H1 (cell line): ENCODE results near the gene MED12L. TPM values are rescaled to one million over a fixed set of nuclear protein-coding genes. Genes with fewer than 3 reads are reported as not detected.

Source experiments
- CTCF ChIA-PET: fragments of 300-600 bp; sonication (Branson Sonifier 250); formaldehyde crosslinking; loops from one replicate; lab custom pipeline; 2021; ENCODE audit not compliant: partially characterized antibody; lab: Charles Lee
- POLR2A ChIA-PET: fragments of 300-600 bp; sonication (Branson Sonifier 250); formaldehyde crosslinking; loops from one replicate; lab custom pipeline; 2021; ENCODE audit warnings: inconsistent platforms; ENCODE audit not compliant: partially characterized antibody; lab: Charles Lee
- DNase-seq, 2 experiments: peaks; one replicate each; pipeline versions ENCODE4 v3.0.0 to v3.0.0-alpha.2; 2010 to 2022; ENCODE audit warnings: low spot score in 2 of 2, low read depth in 1 of 2, mixed read lengths in 1 of 2
- FAIRE-seq: peaks from 2 replicates; lab custom pipeline; 2011; peaks lifted over from hg19 to GRCh38; lab: Jason Lieb, UNC
- H2AFZ ChIP-seq: 2 replicates; pipeline ENCODE4 v1.8.1; 2012; ENCODE audit warnings: low read length, inconsistent platforms
- H2AK5ac ChIP-seq: 2 replicates; pipeline ENCODE4 v1.6.1; 2013; ENCODE audit warnings: low read depth, low read length
- H2BK120ac ChIP-seq: replicated peaks from 2 replicates; pipeline ENCODE3; 2013; ENCODE audit warnings: low read depth, low read length, inconsistent platforms
- H2BK12ac ChIP-seq: 2 replicates; pipeline ENCODE4 v1.6.1; 2013; ENCODE audit warnings: low read depth, low read length
- H2BK15ac ChIP-seq: 2 replicates; pipeline ENCODE4 v1.6.1; 2013; ENCODE audit warnings: low read length
- H2BK20ac ChIP-seq: 2 replicates; pipeline ENCODE4 v1.6.1; 2013; ENCODE audit warnings: low read length
- H2BK5ac ChIP-seq: 2 replicates; pipeline ENCODE4 v1.6.1; 2013; ENCODE audit warnings: low read depth, low read length
- H3K14ac ChIP-seq: 2 replicates; pipeline ENCODE4 v1.6.1; 2013; ENCODE audit warnings: inconsistent platforms; ENCODE audit not compliant: insufficient read length
- H3K18ac ChIP-seq: 2 replicates; pipeline ENCODE4 v1.6.1; 2013; ENCODE audit warnings: low read length; ENCODE audit errors: extremely low read depth
- H3K23ac ChIP-seq: 2 replicates; pipeline ENCODE4 v1.6.1; 2013; ENCODE audit warnings: inconsistent platforms; ENCODE audit not compliant: insufficient read length
- H3K23me2 ChIP-seq: 2 replicates; pipeline ENCODE4 v1.6.1; 2013; ENCODE audit warnings: low read depth, low read length
- H3K27ac ChIP-seq: 2 replicates; pipeline ENCODE4 v1.6.1; 2011; ENCODE audit warnings: low read depth, low read length, inconsistent platforms
- H3K27me3 ChIP-seq, 4 experiments: replicated peaks in 1 of 4; 1 replicate in 1 of 4; 2 replicates in 3 of 4; pipeline versions ENCODE4 v1.6.1 to v1.8.1; 2011 to 2013; ENCODE audit warnings: low read length in 3 of 4, mild to moderate bottlenecking in 3 of 4, inconsistent platforms in 2 of 4, mixed read lengths in 2 of 4, moderate library complexity in 1 of 4; ENCODE audit not compliant: control insufficient read depth in 3 of 4, insufficient read depth in 3 of 4; ENCODE audit errors: extremely low read depth in 1 of 4
- H3K36me3 ChIP-seq, 4 experiments: 2 replicates each; pipeline versions ENCODE4 v1.6.1 to v1.8.1; 2011 to 2013; ENCODE audit warnings: mild to moderate bottlenecking in 4 of 4, low read length in 3 of 4, moderate library complexity in 2 of 4, control low read depth in 1 of 4, inconsistent platforms in 1 of 4; ENCODE audit not compliant: insufficient read depth in 4 of 4, control insufficient read depth in 2 of 4
- H3K4ac ChIP-seq: replicated peaks from 2 replicates; pipeline ENCODE3; 2013; ENCODE audit warnings: low read length, low read depth, mixed read lengths, inconsistent platforms; ENCODE audit not compliant: insufficient read length
- H3K4me1 ChIP-seq, 4 experiments: replicated peaks in 1 of 4; 1 replicate in 1 of 4; 2 replicates in 3 of 4; pipeline versions ENCODE4 v1.6.1 to v1.8.1; 2011 to 2013; ENCODE audit warnings: low read length in 3 of 4, inconsistent platforms in 2 of 4, mixed read lengths in 1 of 4; ENCODE audit not compliant: insufficient read depth in 4 of 4, control insufficient read depth in 3 of 4
- H3K4me2 ChIP-seq, 2 experiments: 2 replicates each; pipeline versions ENCODE4 v1.6.1 to v1.8.1; 2011 to 2013; ENCODE audit warnings: low read depth in 2 of 2, low read length in 2 of 2, control low read depth in 1 of 2, inconsistent platforms in 1 of 2, mild to moderate bottlenecking in 1 of 2; ENCODE audit not compliant: insufficient read depth in 1 of 2
- H3K4me3 ChIP-seq, 4 experiments: fragments of 200-600, 300-600 bp in 1 of 4; sonication (generic), shearing (Covaris generic), sonication (Bioruptor Twin) in 1 of 4; 2 replicates each; pipeline versions ENCODE4 v1.5.1 to v1.8.1; 2011 to 2016; ENCODE audit warnings: low read length in 4 of 4, low read depth in 3 of 4, control low read depth in 2 of 4, inconsistent platforms in 2 of 4, mild to moderate bottlenecking in 2 of 4, mixed read lengths in 1 of 4, moderate library complexity in 1 of 4; ENCODE audit not compliant: insufficient read depth in 2 of 4; ENCODE audit errors: extremely low read depth in 1 of 4
- H3K56ac ChIP-seq: replicated peaks from 2 replicates; pipeline ENCODE3; 2013; ENCODE audit warnings: low read depth, mild to moderate bottlenecking, mixed read lengths, low read length, inconsistent platforms; ENCODE audit not compliant: insufficient read length
- H3K79me1 ChIP-seq: 2 replicates; pipeline ENCODE4 v1.6.1; 2013; ENCODE audit warnings: low read depth, low read length, control low read depth
- H3K79me2 ChIP-seq, 2 experiments: 2 replicates each; pipeline versions ENCODE4 v1.6.1 to v1.8.1; 2012 to 2013; ENCODE audit warnings: low read length in 2 of 2, mild to moderate bottlenecking in 2 of 2, inconsistent platforms in 1 of 2; ENCODE audit not compliant: insufficient read depth in 2 of 2, control insufficient read depth in 1 of 2
- H3K9ac ChIP-seq, 4 experiments: replicated peaks in 1 of 4; 1 replicate in 1 of 4; 2 replicates in 3 of 4; pipeline versions ENCODE4 v1.6.1 to v1.8.1; 2011 to 2013; ENCODE audit warnings: low read depth in 3 of 4, low read length in 3 of 4, control low read depth in 2 of 4, mild to moderate bottlenecking in 2 of 4, moderate library complexity in 2 of 4, inconsistent platforms in 1 of 4; ENCODE audit errors: extremely low read depth in 1 of 4
- H3K9me3 ChIP-seq, 2 experiments: 2 replicates each; pipeline versions ENCODE4 v1.6.1 to v1.8.1; 2012 to 2013; ENCODE audit warnings: mild to moderate bottlenecking in 2 of 2, moderate library complexity in 2 of 2, control low read depth in 1 of 2, inconsistent platforms in 1 of 2, low read depth in 1 of 2, low read length in 1 of 2, mixed read lengths in 1 of 2; ENCODE audit not compliant: insufficient read depth in 2 of 2
- H4K20me1 ChIP-seq, 2 experiments: replicated peaks in 1 of 2; 2 replicates each; pipeline versions ENCODE3 to v1.8.1; 2011 to 2013; ENCODE audit warnings: inconsistent platforms in 2 of 2, low read length in 2 of 2, mild to moderate bottlenecking in 1 of 2; ENCODE audit not compliant: insufficient read depth in 2 of 2, control insufficient read depth in 1 of 2
- H4K5ac ChIP-seq: 2 replicates; pipeline ENCODE4 v1.6.1; 2013; ENCODE audit warnings: low read length, low read depth, mixed read lengths, inconsistent platforms; ENCODE audit not compliant: insufficient read length
- H4K8ac ChIP-seq: 2 replicates; pipeline ENCODE4 v1.8.0; 2013; ENCODE audit warnings: mild to moderate bottlenecking, moderate library complexity, low read length, inconsistent platforms; ENCODE audit not compliant: insufficient read depth; ENCODE audit errors: extremely low read depth
- H4K91ac ChIP-seq: replicated peaks from 2 replicates; pipeline ENCODE3; 2013; ENCODE audit warnings: low read length, mixed read lengths, inconsistent platforms; ENCODE audit not compliant: insufficient read length
- BCL11A ChIP-seq, 2 experiments: IDR thresholded peaks; one replicate each; pipeline ENCODE4 v1.6.1; 2011; ENCODE audit warnings: low read depth in 2 of 2, low read length in 2 of 2, mild to moderate bottlenecking in 2 of 2
- CHD1 ChIP-seq: IDR thresholded peaks from 2 replicates; pipeline ENCODE4 v1.6.1; 2012; ENCODE audit warnings: low read depth, low read length, improper control_type of control experiment
- CTBP2 ChIP-seq: IDR thresholded peaks from 2 replicates; pipeline ENCODE4 v1.7.0; 2011; ENCODE audit warnings: borderline replicate concordance, mild to moderate bottlenecking, moderate library complexity, mixed read lengths, low read length; ENCODE audit not compliant: insufficient read depth, insufficient read length
- FOSL1 ChIP-seq: IDR thresholded peaks from 2 replicates; pipeline ENCODE4 v1.6.1; 2011; ENCODE audit warnings: mild to moderate bottlenecking, low read depth, low read length, moderate library complexity; ENCODE audit not compliant: insufficient read depth
- GABPA ChIP-seq: IDR thresholded peaks from 2 replicates; pipeline ENCODE4 v1.6.1; 2011; ENCODE audit warnings: mild to moderate bottlenecking, low read length, moderate library complexity, borderline replicate concordance; ENCODE audit not compliant: insufficient read depth
- HDAC6 ChIP-seq: IDR thresholded peaks from one replicate; pipeline ENCODE4 v1.7.1; 2012; ENCODE audit warnings: low read depth, mild to moderate bottlenecking, inconsistent platforms, low read length, moderate library complexity
- NANOG ChIP-seq: IDR thresholded peaks from 2 replicates; pipeline ENCODE4 v1.6.1; 2011; ENCODE audit warnings: low read length, low read depth, mild to moderate bottlenecking, inconsistent platforms; ENCODE audit not compliant: insufficient read depth, poor library complexity, severe bottlenecking
- RFX5 ChIP-seq: IDR thresholded peaks from 2 replicates; pipeline ENCODE4 v1.6.1; 2011; ENCODE audit warnings: low read depth, low read length, improper control_type of control experiment, borderline replicate concordance
- RXRA ChIP-seq: IDR thresholded peaks from 2 replicates; pipeline ENCODE4 v1.6.1; 2011; ENCODE audit warnings: low read depth, mild to moderate bottlenecking, low read length, moderate library complexity; ENCODE audit not compliant: insufficient read depth
- SP4 ChIP-seq: IDR thresholded peaks from 2 replicates; pipeline ENCODE4 v1.6.1; 2012; ENCODE audit warnings: low read length, inconsistent platforms
- TBP ChIP-seq: IDR thresholded peaks from 2 replicates; pipeline ENCODE4 v1.6.1; 2011; ENCODE audit warnings: low read depth, low read length, improper control_type of control experiment
- TCF12 ChIP-seq: IDR thresholded peaks from 2 replicates; pipeline ENCODE4 v1.6.1; 2011; ENCODE audit warnings: low read depth, mild to moderate bottlenecking, low read length
- YY1 ChIP-seq: IDR thresholded peaks from 2 replicates; pipeline ENCODE4 v1.6.1; 2011; ENCODE audit warnings: low read depth, mild to moderate bottlenecking, low read length
- WGBS, 2 experiments: shearing (Covaris generic) in 1 of 2; methylation state at CpG; one replicate each; pipeline versions ENCODE4 v1.1.6 to v1.1.7; 2013 to 2015; ENCODE audit warnings: low lambda C conversion rate in 2 of 2, mixed read lengths in 2 of 2, inconsistent platforms in 1 of 2, low coverage in 1 of 2, missing lambda C conversion rate in 1 of 2; ENCODE audit not compliant: insufficient replicate concordance in 2 of 2, insufficient coverage in 1 of 2, insufficient read length in 1 of 2; ENCODE audit errors: extremely low coverage in 1 of 2, missing lambda C conversion rate in 1 of 2; 5-methylcytosine and 5-hydroxymethylcytosine counted together
- polyA plus RNA-seq, 7 experiments: library from polyadenylated mRNA; depleted of rRNA in 3 of 7; stranded (reverse) in 5 of 7; unstranded in 2 of 7; fragments of >200 nt in 5 of 7; fragments of 200-250 nt in 2 of 7; gene quantifications; 1 replicate in 5 of 7; 2 replicates in 1 of 7; 4 replicates in 1 of 7; pipeline versions ENCODE4 v1.2.1 to v1.2.3, GENCODE V29; 2011 to 2013; ENCODE audit warnings: missing spikeins in 2 of 7, mixed read lengths in 2 of 7
- total RNA-seq: library from RNA; stranded (reverse); fragmentation: NEBNext Ultra II Directional; extraction: Animal tissue kit (Norgen Biotek cat#: 25700); gene quantifications from 2 replicates; pipeline ENCODE4 v1.2.1, GENCODE V29; 2021

Gene MED12L
- total and polyA plus RNA-seq, 2 of the 8 experiments (the other 6 are each of a cell fraction or from before 2014, with no cell fraction given): 3.6 to 26.2 TPM

- Histone ChIP-seq H2AFZ (no peak overlapping the region), H3K56ac (no peak overlapping the region), H3K23me2 (no peaks in the 10 kb centered on the region), H4K8ac (no peak overlapping the region), H3K23ac (no peak overlapping the region), H2BK12ac (no peak overlapping the region), H3K4ac (no peak overlapping the region), H2AK5ac (no peak overlapping the region), H3K4me3 (no peak overlapping the region), H3K14ac (no peak overlapping the region), H3K4me1 (peaks cover 0 to 9% (median 3%) of the 10 kb centered on the region in 4 experiments; a peak in 4 of 7 replicates), H4K20me1 (no peaks in the 10 kb centered on the region), H3K18ac (no peak overlapping the region), H3K9me3 (no peaks in the 10 kb centered on the region), H2BK15ac (no peak overlapping the region), H2BK5ac (no peak overlapping the region), H4K5ac (no peak overlapping the region), H3K27ac (no peak overlapping the region), H3K4me2 (no peak overlapping the region), H3K9ac (no peak overlapping the region), H2BK20ac (no peak overlapping the region), H3K27me3 (no peaks in the 10 kb centered on the region), H3K79me1 (no peaks in the 10 kb centered on the region), H3K79me2 (no peaks in the 10 kb centered on the region), H4K91ac (no peak overlapping the region), H2BK120ac (no peak overlapping the region), H3K36me3 (peaks cover 0 to 6% (median 3%) of the 10 kb centered on the region in 4 experiments; a peak in 4 of 8 replicates)
- ChIA-PET POLR2A (no interaction called here), CTCF (no interaction called here)
- DNase-seq: no peak
- FAIRE-seq: no peak
- 81% methylated on average over 7 of the region's 7 CpGs; no CpG with 5 or more reads in 1 of the 2 experiments for WGBS, 2 experiments
- no peak for TF ChIP-seq TCF12
- TF ChIP-seq RXRA: no peak
- no peak for TF ChIP-seq BCL11A (IDR thresholded peaks at IDR 0.05; ENCODE audit: low read depth in 2 of 2, low read length in 2 of 2)
- TF ChIP-seq TBP: no peak
- TF ChIP-seq CTBP2: no peak
- no peak for TF ChIP-seq RFX5
- no peak for TF ChIP-seq FOSL1
- no peak for TF ChIP-seq SP4
- no peak for TF ChIP-seq GABPA
- no peak for TF ChIP-seq HDAC6
- TF ChIP-seq CHD1: no peak
- TF ChIP-seq YY1: no peak
- TF ChIP-seq NANOG: no peak
Observed at GRCh38 chr3:151432616-151433372, 347.3 kb downstream of the MED12L start.
